Sigmoid colon (tissue), 7 donors: ENCODE results near the gene RIMS4. TPM values are rescaled to one million over a fixed set of nuclear protein-coding genes. Genes with fewer than 3 reads are reported as not detected.
"Not testable (repeated sequence)": the region's sequence is repeated elsewhere in the genome, so short reads cannot be mapped to it uniquely, and the experiment has no call there.

Experiments
- DNase-seq: peaks from one replicate; pipeline ENCODE4 v3.0.0-alpha.2; 2019
- H3K27ac ChIP-seq, 4 donors: fragments of 200-600 bp; sonication (generic); one replicate each; pipeline ENCODE4 v1.5.1; 2016 to 2019; ENCODE audit warnings: mild to moderate bottlenecking in 1 of 4
- H3K27me3 ChIP-seq, 3 donors: fragments of 200-600 bp; sonication (generic); one replicate each; pipeline ENCODE4 v1.5.1; 2019; ENCODE audit warnings: mild to moderate bottlenecking in 1 of 3
- H3K36me3 ChIP-seq, 4 donors: fragments of 200-600 bp; sonication (generic); one replicate each; pipeline ENCODE4 v1.5.1; 2016 to 2019
- H3K4me1 ChIP-seq, 4 donors: fragments of 200-600 bp; sonication (generic); one replicate each; pipeline ENCODE4 v1.5.1; 2017 to 2019
- H3K4me3 ChIP-seq, 4 donors: fragments of 200-600 bp; sonication (generic); one replicate each; pipeline ENCODE4 v1.5.1; 2017 to 2019; ENCODE audit warnings: mild to moderate bottlenecking in 2 of 4, moderate library complexity in 1 of 4
- H3K9me3 ChIP-seq, 4 donors: fragments of 200-600 bp in 3 of 4; sonication (generic) in 3 of 4; one replicate each; pipeline versions ENCODE4 v1.5.1 to v1.6.1; 2013 to 2019
- CTCF ChIP-seq, 4 experiments: fragments of 450-650 bp in 3 of 4; fragments of 200-600 bp in 1 of 4; IDR thresholded peaks; one replicate each; pipeline ENCODE4 v1.5.1; 2016 to 2019; ENCODE audit warnings: antibody characterized with exemption in 4 of 4, mild to moderate bottlenecking in 3 of 4, moderate library complexity in 2 of 4
- EP300 ChIP-seq, 4 donors: sonication (generic); formaldehyde crosslinking; IDR thresholded peaks; one replicate each; pipeline ENCODE4 v1.6.1; 2017; ENCODE audit warnings: antibody characterized with exemption in 4 of 4
- POLR2A ChIP-seq, 2 donors: fragments of 450-650 bp; IDR thresholded peaks; one replicate each; pipeline ENCODE4 v1.6.1; 2016; ENCODE audit warnings: antibody characterized with exemption in 2 of 2, mild to moderate bottlenecking in 2 of 2, moderate library complexity in 2 of 2
- POLR2AphosphoS5 ChIP-seq, 4 donors: sonication (generic); formaldehyde crosslinking; IDR thresholded peaks; one replicate each; pipeline ENCODE4 v1.6.1; 2017; ENCODE audit warnings: antibody characterized with exemption in 4 of 4
- WGBS, 2 donors: extraction: QIAGEN DNeasy Blood & Tissue Kit; methylation state at CpG; one replicate each; pipeline ENCODE4 v1.1.7; 2013; 5-methylcytosine and 5-hydroxymethylcytosine counted together
- intact Hi-C: fragments of 100-400 bp; cut with DNase I; formaldehyde crosslinking; loops from one replicate; pipeline ENCODE4 v1.15.1; 2023
- polyA plus RNA-seq, 3 donors: library from polyadenylated mRNA; stranded (reverse); fragments of 200-250 nt; gene quantifications; one replicate each; pipeline ENCODE4 v1.2.3, GENCODE V29; 2013
- total RNA-seq, 4 donors: library from RNA; depleted of rRNA; stranded (reverse); fragments of >200 nt; gene quantifications; one replicate each; pipeline ENCODE4 v1.1.0, GENCODE V29; 2016
- donor health status: healthy with polysubstance abuse.
- donor health status: Bipolar disorder and iron deficiency.
- donor health status: healthy.

Gene RIMS4
- total and polyA plus RNA-seq, 7 donors = 0.14 to 2.1 (median 0.55) TPM

- H3K27me3 ChIP-seq = peaks cover 0 to 38% (median 0%) of the 10 kb centered on the region in 3 donors
- DNase-seq = no peak
- WGBS, 2 donors = 56 to 61% methylated on average over 5 of the region's 5 CpGs
- no peak overlapping the region for H3K4me3 ChIP-seq
- TF ChIP-seq CTCF (IDR thresholded peaks at IDR 0.05) (no peak), POLR2A (IDR thresholded peaks at IDR 0.05) (no peak), POLR2AphosphoS5 (IDR thresholded peaks at IDR 0.05) (no peak), EP300 (IDR thresholded peaks at IDR 0.05) (no peak)
- no peaks in the 10 kb centered on the region for H3K36me3 ChIP-seq
- no peaks in the 10 kb centered on the region for H3K4me1 ChIP-seq
- no peaks in the 10 kb centered on the region for H3K9me3 ChIP-seq
- no peak overlapping the region for H3K27ac ChIP-seq
- intact Hi-C loops = no loop called here
These were observed 41.4 kb downstream of the RIMS4 start for GRCh38 chr20:44768854-44769480.

- no peak overlapping the region for H3K4me3 ChIP-seq
- no peak overlapping the region for H3K27ac ChIP-seq
- H3K4me1 ChIP-seq = no peaks in the 10 kb centered on the region
- H3K36me3 ChIP-seq = no peaks in the 10 kb centered on the region
- intact Hi-C loops = no loop called here
- no peaks in the 10 kb centered on the region for H3K9me3 ChIP-seq
- DNase-seq = no peak
- 57 to 79% methylated on average over 8 of the region's 8 CpGs for WGBS, 2 donors
- no peak for TF ChIP-seq POLR2A (IDR thresholded peaks at IDR 0.05)
- TF ChIP-seq EP300 (IDR thresholded peaks at IDR 0.05) = no peak
- H3K27me3 ChIP-seq = peaks cover 0 to 31% (median 0%) of the 10 kb centered on the region in 3 donors
These were observed 42.1 kb downstream of the RIMS4 start for GRCh38 chr20:44768256-44768655.

- 53 to 66% methylated on average over 7 of the region's 7 CpGs for WGBS, 2 donors
- no peak for DNase-seq
- no peak for TF ChIP-seq POLR2A (IDR thresholded peaks at IDR 0.05)
- TF ChIP-seq POLR2AphosphoS5 (IDR thresholded peaks at IDR 0.05) = no peak
- TF ChIP-seq CTCF (IDR thresholded peaks at IDR 0.05) = no peak
- no peak for TF ChIP-seq EP300 (IDR thresholded peaks at IDR 0.05)
- intact Hi-C loops = no loop called here
- no peak overlapping the region for H3K27ac ChIP-seq
- no peaks in the 10 kb centered on the region for H3K4me1 ChIP-seq
- no peaks in the 10 kb centered on the region for H3K36me3 ChIP-seq
- peaks cover 0 to 13% (median 0%) of the 10 kb centered on the region in 3 donors for H3K27me3 ChIP-seq
- no peaks in the 10 kb centered on the region for H3K9me3 ChIP-seq
- no peak overlapping the region for H3K4me3 ChIP-seq
These were observed 44.5 kb downstream of the RIMS4 start for GRCh38 chr20:44765701-44766347.

GRCh38 chr20:44765091-44765490 is 45.3 kb downstream of the RIMS4 start:
- Histone ChIP-seq H3K27me3 (peaks cover 0 to 6% (median 0%) of the 10 kb centered on the region in 3 donors), H3K36me3 (no peaks in the 10 kb centered on the region), H3K9me3 (no peaks in the 10 kb centered on the region), H3K4me1 (no peaks in the 10 kb centered on the region), H3K4me3 (no peak overlapping the region), H3K27ac (no peak overlapping the region)
- intact Hi-C loops = no loop called here
- no peak for TF ChIP-seq POLR2A (IDR thresholded peaks at IDR 0.05)
- TF ChIP-seq POLR2AphosphoS5 (IDR thresholded peaks at IDR 0.05) = no peak
- no peak for TF ChIP-seq EP300 (IDR thresholded peaks at IDR 0.05)
- TF ChIP-seq CTCF (IDR thresholded peaks at IDR 0.05) = no peak
- 54 to 68% methylated on average over 4 of the region's 4 CpGs for WGBS, 2 donors
- no peak for DNase-seq

GRCh38 chr20:44763798-44764197 is 46.5 kb downstream of the RIMS4 start:
- H3K27me3 ChIP-seq, H3K9me3 ChIP-seq, DNase-seq, H3K36me3 ChIP-seq, H3K4me1 ChIP-seq, H3K27ac ChIP-seq, H3K4me3 ChIP-seq, intact Hi-C loops: not testable (repeated sequence)
- 91 to 92% methylated on average over 3 of the region's 3 CpGs for WGBS, 2 donors
